Stimulated activated CD8-positive, alpha-beta memory T cell treated with anti-CD3 and anti-CD28 coated beads, Interleukin-7, amount 100 ng/mL, for 4 hours (primary cell): ENCODE data around the gene YARS1.

ENCODE experiments used
- DNase-seq, 2 donors: peaks; one replicate each; pipeline ENCODE4 v3.0.0-alpha.2; 2020; ENCODE audit warnings: low read depth in 2 of 2

Gene YARS1

DNA sequence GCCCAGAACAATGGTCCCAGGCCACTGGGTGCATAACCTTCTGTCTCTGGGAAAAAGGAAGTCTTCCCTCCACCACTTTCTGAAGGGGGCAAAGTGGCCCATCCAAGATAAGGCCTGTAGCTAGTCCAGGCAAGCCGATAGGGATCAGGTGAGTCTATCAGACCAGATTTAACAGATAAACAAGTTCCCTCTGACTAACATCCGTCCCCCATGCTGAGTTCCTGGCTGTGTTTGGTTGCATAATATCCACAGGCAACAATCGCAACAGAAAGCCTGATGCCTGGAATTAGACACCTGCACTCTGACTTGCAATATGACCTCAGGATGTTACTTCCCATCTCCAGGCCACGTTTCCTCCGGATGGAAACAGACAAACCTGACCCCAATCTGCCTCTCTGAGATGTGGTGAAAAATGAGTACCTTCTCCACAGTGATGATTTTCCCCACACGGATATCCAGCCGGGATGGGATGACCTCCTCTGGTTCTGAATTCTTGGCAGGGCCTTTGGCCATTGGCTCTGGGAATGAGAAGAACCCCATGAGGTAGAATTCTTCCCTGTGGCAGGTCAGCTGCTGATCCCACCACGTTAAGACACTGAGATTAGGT lies 36.4 kb downstream of the YARS1 start:
- DNase-seq, result no peak

DNA sequence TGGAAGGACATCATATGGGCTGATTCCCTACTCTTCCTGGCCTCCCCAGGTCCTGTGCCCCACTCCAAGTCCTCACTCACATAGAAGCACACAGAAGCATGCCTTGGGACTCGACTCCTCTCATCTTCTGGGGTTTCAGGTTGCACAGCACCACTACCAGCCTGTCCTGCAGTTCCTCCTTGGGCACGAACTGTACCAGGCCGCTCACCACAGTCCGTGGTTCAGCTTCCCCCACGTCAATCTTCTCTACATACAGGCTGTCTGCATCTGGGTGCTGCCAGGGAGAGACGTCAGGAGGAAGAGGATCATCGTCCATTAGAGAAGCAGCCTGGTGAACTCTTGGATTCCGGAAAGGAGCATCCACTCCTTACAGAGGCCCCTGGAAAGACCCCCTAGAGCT lies 37.2 kb downstream of the YARS1 start:
- no peak for DNase-seq

GRCh38 chr1:32779242-32779641 lies 37.9 kb downstream of the YARS1 start:
- DNase-seq, result no peak

- no peak for DNase-seq
These were observed 41.4 kb downstream of the YARS1 start for GRCh38 chr1:32775640-32776337.

DNA sequence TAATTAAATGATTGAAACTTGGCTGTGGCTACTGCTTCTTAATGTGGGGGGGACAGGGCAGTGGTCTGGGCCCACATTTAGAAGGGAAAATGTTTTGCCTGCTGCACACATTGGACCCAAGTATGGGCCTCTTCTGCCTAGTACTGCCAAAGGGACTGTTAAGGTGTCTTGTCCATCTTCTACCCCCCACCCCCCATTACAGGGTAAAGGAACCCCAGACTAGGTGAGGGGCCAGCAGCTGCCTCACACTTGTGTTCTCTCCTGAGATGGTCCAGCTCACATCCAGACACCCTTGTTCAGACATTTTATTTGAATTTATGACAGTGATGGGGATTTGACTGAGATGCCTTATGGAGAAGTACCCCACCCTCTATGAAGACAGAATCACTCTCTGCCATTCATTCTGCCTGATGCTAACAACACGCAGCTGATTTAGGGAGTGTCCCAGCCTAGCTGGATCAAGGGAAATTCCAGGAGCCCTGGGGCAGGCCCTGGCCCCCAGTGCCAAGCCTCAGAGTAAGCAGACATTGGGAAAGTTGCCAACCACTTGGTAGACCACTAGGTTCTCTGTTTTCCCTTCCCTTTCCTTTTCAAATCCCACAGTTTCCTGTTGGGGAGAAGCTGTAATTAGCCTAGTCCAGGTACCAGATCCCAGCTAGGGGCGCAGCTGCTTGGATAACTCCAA lies 42.1 kb downstream of the YARS1 start:
- no peak for DNase-seq

DNA sequence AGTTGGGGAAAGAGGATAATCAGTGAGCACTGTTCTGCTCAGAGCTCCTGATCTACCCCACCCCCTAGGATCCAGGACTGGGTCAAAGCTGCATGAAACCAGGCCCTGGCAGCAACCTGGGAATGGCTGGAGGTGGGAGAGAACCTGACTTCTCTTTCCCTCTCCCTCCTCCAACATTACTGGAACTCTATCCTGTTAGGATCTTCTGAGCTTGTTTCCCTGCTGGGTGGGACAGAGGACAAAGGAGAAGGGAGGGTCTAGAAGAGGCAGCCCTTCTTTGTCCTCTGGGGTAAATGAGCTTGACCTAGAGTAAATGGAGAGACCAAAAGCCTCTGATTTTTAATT lies 42.7 kb downstream of the YARS1 start:
- no peak for DNase-seq

DNA sequence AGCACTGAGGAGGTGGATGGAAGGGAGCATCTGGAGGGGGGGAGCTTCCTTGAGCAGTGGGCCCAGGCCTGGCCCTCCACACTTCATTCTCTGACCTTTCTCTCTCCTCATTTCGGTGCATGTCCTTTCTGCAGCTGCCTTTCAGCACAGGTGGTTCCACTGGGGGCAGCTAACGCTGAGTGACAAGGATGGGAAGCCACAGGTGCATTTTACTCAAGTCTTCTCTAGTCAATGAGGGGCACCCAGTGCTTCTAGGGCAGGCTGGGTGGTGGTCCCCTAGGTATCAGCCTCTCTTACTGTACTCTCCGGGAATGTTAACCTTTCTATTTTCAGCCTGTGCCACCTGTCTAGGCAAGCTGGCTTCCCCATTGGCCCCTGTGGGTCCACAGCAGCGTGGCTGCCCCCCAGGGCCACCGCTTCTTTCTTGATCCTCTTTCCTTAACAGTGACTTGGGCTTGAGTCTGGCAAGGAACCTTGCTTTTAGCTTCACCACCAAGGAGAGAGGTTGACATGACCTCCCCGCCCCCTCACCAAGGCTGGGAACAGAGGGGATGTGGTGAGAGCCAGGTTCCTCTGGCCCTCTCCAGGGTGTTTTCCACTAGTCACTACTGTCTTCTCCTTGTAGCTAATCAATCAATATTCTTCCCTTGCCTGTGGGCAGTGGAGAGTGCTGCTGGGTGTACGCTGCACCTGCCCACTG lies 43.2 kb downstream of the YARS1 start:
- no peak for DNase-seq

GRCh38 chr1:32773018-32773763 lies 44.0 kb downstream of the YARS1 start:
- DNase-seq, result peak; percentile 46 to 56

DNA sequence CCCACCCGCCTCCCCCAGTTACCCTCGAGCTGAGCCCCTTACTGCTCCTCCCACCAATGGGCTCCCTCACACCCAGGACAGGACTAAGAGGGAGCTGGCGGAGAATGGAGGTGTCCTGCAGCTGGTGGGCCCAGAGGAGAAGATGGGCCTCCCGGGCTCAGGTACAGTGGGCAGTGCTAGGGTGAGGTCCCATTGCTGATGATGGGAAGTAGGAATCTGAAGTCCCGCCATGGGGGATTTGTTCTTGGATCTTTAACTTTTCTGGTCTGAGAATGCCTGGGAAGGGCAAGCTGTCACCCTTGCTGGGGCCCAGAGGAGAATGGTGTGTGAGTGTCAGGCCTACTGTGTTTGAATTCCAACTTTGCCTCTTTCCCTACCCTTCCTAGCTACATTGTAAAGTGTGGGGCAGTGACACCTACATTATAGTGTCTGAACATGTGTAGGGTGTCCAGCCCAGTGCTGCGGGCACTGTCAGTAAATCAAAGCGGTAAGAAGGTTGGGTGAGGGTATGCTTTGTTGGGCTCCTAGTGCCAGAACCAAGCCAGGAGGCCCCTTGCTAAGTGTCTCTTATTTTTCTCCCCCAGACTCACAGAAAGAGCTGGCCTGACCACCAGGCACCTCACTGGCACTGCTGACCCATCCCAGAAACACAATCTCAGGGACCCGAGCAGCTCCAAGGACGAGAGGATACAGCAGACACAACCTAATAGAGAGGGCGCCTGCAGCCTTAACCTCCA lies 44.7 kb downstream of the YARS1 start:
- DNase-seq, result no peak

GRCh38 chr1:32771561-32772280 lies 45.4 kb downstream of the YARS1 start:
- DNase-seq, result no peak

- no peak for DNase-seq
These were observed 46.2 kb downstream of the YARS1 start for GRCh38 chr1:32770741-32771548.

DNA sequence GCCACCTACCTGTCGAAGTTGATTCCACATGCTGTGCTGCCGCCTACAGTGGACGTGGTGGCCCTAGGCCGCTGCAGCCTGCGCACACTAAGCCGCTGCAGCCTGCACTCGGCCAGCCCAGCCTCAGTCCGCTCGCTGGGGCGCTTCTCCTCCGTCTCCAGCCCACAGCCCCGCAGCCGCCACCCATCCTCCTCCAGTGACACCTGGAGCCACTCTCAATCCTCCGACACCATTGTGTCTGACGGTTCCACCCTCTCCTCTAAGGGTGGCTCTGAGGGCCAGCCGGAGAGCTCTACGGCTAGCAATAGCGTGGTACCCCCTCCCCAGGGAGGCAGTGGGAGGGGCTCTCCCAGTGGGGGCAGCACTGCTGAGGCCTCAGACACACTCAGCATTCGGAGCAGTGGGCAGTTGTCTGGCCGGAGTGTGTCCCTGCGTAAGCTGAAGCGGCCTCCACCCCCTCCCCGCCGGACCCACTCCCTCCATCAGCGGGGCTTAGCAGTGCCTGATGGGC lies 46.9 kb downstream of the YARS1 start:
- no peak for DNase-seq

DNA sequence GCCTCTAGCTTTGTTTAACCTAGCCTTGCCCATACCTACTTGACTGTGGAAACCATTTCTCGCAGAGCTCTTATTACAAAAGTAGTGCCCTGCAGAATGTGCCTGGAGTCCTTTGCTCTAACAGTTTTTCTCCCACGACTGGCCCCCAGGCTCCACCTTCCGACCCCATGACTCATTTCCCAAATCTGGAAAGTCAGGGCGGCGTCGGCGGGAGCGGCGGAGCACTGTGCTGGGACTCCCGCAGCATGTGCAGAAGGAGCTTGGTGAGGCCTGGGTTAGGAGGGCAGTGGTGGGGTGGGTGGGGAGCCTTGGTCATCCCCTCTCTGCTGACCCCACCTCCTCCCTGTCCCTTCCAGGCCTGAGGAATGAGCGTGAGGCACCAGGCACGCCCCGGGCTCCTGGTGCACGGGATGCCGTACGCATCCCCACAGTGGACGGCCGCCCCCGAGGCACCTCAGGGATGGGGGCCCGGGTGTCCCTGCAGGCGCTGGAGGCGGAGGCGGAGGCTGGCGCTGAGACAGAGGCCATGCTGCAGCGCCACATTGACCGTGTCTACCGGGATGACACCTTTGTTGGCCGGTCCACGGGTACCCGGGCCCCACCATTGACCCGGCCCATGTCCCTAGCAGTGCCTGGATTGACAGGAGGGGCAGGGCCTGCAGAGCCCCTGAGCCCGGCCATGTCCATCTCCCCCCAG lies 47.5 kb downstream of the YARS1 start:
- DNase-seq, result no peak

- no peak for DNase-seq
These were observed 48.9 kb downstream of the YARS1 start for GRCh38 chr1:32768110-32768850.

GRCh38 chr1:32767641-32768040 lies 49.5 kb downstream of the YARS1 start:
- DNase-seq, result no peak

DNA sequence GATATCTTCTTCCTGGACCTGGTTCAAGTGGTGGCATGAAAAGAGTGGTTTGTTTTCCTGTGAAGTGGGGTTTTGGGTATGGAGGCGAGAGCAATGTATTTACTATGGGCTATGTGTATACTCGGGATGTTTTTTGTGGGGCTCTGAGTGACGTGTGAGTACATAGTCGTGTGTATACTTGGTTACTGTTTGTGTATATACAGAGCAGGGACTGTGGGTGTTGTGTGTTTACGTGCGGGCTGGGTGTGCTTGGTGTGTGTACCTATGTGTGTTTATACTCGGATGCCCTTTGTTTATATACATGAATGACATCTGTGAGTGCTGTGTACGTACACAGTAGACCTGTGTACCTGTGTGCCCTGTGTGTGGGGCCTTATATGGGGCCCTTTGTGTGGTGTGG lies 50.0 kb downstream of the YARS1 start:
- DNase-seq, result no peak

DNA sequence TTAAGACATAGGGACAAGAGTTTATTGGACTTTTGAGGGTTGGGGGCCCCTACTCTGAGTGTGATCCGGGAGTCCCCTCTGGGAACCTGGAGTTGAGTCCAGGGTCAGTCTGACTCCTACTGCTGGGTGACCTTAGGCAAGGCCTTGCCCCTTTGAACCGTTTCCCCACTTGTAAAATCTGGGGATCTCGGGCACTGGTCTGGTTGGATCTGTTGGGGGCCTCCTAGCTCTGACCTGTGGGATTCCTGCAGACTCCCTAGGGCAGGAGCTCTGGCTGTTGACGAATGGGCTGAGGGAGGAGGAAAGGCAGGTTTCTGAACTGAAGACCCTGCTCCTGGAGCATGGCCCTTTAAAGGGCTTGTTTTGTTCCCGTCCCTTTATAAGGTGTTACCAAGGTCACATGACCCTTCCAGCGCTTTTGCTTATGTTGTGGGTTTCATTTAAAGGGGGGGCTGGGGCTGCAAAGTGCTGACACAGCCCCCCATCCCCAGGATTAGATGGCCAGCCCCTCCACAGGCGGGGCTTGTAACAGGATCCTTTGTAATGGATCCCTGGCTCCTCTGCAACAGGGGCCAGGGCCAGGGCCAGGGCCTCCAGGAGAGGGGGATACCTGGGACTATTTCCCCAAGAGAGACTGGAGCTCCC lies 50.7 kb downstream of the YARS1 start:
- no peak for DNase-seq
